ENCODE results near the gene CHURC1.

The CHURC1 gene

DNA sequence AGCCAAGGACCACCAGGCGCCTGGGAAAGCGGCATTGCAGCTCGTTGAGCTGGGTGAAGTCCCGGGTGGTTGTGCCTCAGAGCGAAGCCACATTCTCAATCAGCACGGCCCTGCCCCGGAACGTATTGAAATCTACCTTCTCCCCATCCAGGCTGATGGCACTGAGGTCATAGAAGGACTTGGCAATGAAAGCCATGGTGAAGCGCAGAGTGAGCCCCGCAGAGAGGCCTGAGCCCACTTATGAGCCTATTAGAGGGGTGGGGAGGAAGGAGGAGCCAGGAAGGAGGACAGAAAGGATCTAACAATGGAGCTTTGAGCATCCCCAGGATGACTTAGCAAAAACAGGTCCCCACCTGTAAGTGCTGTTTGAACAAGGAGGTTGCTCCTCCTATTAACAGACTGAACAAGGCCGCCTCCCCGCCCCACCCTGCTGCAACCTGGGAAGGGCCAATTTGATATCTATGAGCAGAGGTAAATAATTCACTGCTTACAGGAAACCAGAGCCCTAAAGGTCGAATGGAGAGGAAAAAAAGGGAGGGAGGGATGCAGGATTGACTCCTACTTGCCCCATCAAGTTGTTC, 28.4 kb downstream of the CHURC1 start, which contains the start of gene GPX2:
GPX2 (minus strand) TSS at position 215 of the 581 bp plus-strand sequence; CDS start at position 196, 19 bp downstream.
- Histone ChIP-seq H3K27me3 (ENCODE audit: control insufficient read depth, low read length) (no peaks in the 10 kb centered on the region), H3K27ac (ENCODE audit: low read depth, low read length) (no peak within 1 kb of the TSS), H4K20me1 (ENCODE audit: control insufficient read depth, insufficient read depth, low read depth, low read length) (0 out of 2 replicates have a peak, but pooled peaks cover 7% of the 10 kb centered on the region), H3K36me3 (ENCODE audit: control insufficient read depth, low read length) (peaks cover 4% of the 10 kb centered on the region; the same call in 1 of the 2 replicates), H3K4me3 (ENCODE audit: low read length) (no peak within 1 kb of the TSS), H3K79me2 (ENCODE audit: control insufficient read depth, low read length) (no peaks in the 10 kb centered on the region), H3F3A (ENCODE audit: control insufficient read depth, insufficient read depth) (no peaks in the 10 kb centered on the region), H3K9me2 (replicated peaks; ENCODE audit: control insufficient read depth, low read length) (no peaks in the 10 kb centered on the region), H3K4me1 (ENCODE audit: control insufficient read depth, low read length) (no peaks in the 10 kb centered on the region), H3K9me3 (ENCODE audit: control insufficient read depth, insufficient read depth, low read length) (no peaks in the 10 kb centered on the region), H3K4me2 (ENCODE audit: low read length) (no peak within 1 kb of the TSS)
- no peak for TF ChIP-seq EZH2phosphoT487 (IDR thresholded peaks at IDR 0.05; ENCODE audit: borderline replicate concordance, low read length)
- TF ChIP-seq CTCF (IDR thresholded peaks at IDR 0.05; ENCODE audit: low read depth, low read length, poor library complexity, severe bottlenecking) = no peak

DNA sequence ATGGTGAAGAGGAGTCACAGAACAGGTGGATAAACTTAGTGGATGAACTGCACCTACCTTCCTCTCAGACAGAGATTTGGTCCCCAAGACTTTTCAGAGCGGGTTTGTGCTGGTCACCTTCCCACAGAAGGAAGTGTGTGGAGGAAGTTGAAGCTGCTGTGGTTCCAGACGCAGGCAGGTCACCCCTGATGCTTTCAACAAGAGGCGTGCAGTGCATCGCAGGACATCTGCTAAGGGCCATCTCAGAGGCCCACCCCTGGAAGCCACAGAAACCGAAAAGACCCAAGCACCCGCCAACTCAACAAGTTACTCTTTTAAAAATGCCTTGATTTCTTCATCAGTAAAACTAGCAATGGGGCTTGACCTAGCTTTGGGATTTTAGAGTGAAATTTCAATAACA, 29.3 kb downstream of the CHURC1 start:
- H4K20me1 ChIP-seq (ENCODE audit: control insufficient read depth, insufficient read depth, low read depth, low read length) = 0 out of 2 replicates have a peak, but pooled peaks cover 7% of the 10 kb centered on the region
- no peak overlapping the region for H3K4me2 ChIP-seq (ENCODE audit: low read length)

GRCh38 chr14:64944041-64944440, 29.8 kb downstream of the CHURC1 start:
- Histone ChIP-seq H3K36me3 (ENCODE audit: control insufficient read depth, low read length) (no peaks in the 10 kb centered on the region), H3K27me3 (ENCODE audit: control insufficient read depth, low read length) (no peaks in the 10 kb centered on the region), H4K20me1 (ENCODE audit: control insufficient read depth, insufficient read depth, low read depth, low read length) (0 out of 2 replicates have a peak, but pooled peaks cover 7% of the 10 kb centered on the region), H3K27ac (ENCODE audit: low read depth, low read length) (no peak overlapping the region), H3K4me2 (ENCODE audit: low read length) (no peak overlapping the region), H3K4me1 (ENCODE audit: control insufficient read depth, low read length) (no peaks in the 10 kb centered on the region), H3K9me2 (replicated peaks; ENCODE audit: control insufficient read depth, low read length) (no peaks in the 10 kb centered on the region), H3F3A (ENCODE audit: control insufficient read depth, insufficient read depth) (no peaks in the 10 kb centered on the region), H3K79me2 (ENCODE audit: control insufficient read depth, low read length) (no peaks in the 10 kb centered on the region), H3K4me3 (ENCODE audit: low read length) (no peak overlapping the region), H3K9me3 (ENCODE audit: control insufficient read depth, insufficient read depth, low read length) (no peaks in the 10 kb centered on the region)
- TF ChIP-seq EZH2phosphoT487 (IDR thresholded peaks at IDR 0.05; ENCODE audit: borderline replicate concordance, low read length) (no peak), CTCF (IDR thresholded peaks at IDR 0.05; ENCODE audit: low read depth, low read length, poor library complexity, severe bottlenecking) (no peak)

More for the DNA sequence above, 29.3 kb downstream of the CHURC1 start:
- no peak for TF ChIP-seq EZH2phosphoT487 (IDR thresholded peaks at IDR 0.05; ENCODE audit: borderline replicate concordance, low read length)
- no peak for TF ChIP-seq CTCF (IDR thresholded peaks at IDR 0.05; ENCODE audit: low read depth, low read length, poor library complexity, severe bottlenecking)
- no peaks in the 10 kb centered on the region for H3K4me1 ChIP-seq (ENCODE audit: control insufficient read depth, low read length)
- no peak overlapping the region for H3K27ac ChIP-seq (ENCODE audit: low read depth, low read length)
- no peaks in the 10 kb centered on the region for H3K9me3 ChIP-seq (ENCODE audit: control insufficient read depth, insufficient read depth, low read length)
- H3F3A ChIP-seq (ENCODE audit: control insufficient read depth, insufficient read depth) = no peaks in the 10 kb centered on the region
- H3K79me2 ChIP-seq (ENCODE audit: control insufficient read depth, low read length) = no peaks in the 10 kb centered on the region
- H3K4me3 ChIP-seq (ENCODE audit: low read length) = no peak overlapping the region
- no peaks in the 10 kb centered on the region for H3K36me3 ChIP-seq (ENCODE audit: control insufficient read depth, low read length)
- H3K9me2 ChIP-seq (replicated peaks; ENCODE audit: control insufficient read depth, low read length) = no peaks in the 10 kb centered on the region
- no peaks in the 10 kb centered on the region for H3K27me3 ChIP-seq (ENCODE audit: control insufficient read depth, low read length)

Measured in DOHH2 (cell line).